Measurements from ENCODE around the gene NGDN. TPM values are rescaled to one million over a fixed set of nuclear protein-coding genes. Genes with fewer than 3 reads are reported as not detected.

Gene NGDN
- total and polyA plus RNA-seq, 2 donors (not counting 3 experiments of a cell fraction or from before 2014, with no cell fraction given), result 25.6 to 36.5 TPM

DNA sequence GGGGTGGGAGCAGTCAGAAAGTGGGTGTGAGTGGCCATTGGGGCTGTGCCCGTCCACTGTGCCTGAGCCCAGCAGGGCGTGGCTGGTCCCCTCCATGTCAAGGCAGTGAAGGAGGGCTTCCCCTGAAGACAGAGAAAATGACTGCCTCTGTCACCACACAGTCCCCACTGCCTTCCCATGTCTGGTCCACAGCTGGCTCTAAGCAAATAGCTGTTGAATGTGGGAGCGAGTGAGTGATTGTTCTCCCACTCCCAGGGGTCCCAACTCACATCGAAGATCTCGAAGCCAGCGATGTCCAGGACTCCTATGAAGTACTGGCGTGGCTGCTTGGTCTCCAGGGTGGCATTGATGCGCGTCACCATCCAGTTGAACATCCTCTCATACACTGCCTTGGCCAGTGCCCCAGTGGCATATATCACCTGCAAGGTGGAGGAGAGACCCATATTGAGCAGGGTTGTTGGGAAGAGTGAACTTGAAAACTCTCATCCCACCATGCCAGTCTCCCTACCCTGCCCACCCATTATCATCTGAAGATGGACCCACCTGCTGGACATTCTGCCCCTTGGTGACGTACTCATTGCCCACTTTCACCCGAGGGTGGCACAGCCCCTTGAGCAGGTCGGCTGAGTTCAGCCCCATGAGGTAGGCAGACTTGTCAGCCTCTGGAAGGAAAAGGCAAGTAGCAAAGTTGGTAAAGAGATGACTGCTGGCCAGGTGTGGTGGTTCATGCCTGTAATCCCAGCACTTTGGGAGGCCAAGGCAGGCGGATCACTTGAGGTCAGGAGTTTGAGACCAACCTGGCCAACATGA lies 40.6 kb upstream of the NGDN start:
- DNase-seq (ENCODE audit: low read depth, low spot score), result no peak
- dilution Hi-C loops (cut with MboI; ENCODE audit: extremely low pct_ligation_motif_present, low sequenced_read_pairs), result no loop called here
- ChIA-PET POLR2A (no interaction called here), CTCF (no interaction called here)
- Histone ChIP-seq H3K27ac (ENCODE audit: insufficient read depth, low read depth, low read length) (no peak overlapping the region), H3K9me1 (replicated peaks; ENCODE audit: control insufficient read depth, extremely low read depth, insufficient read depth, low read length) (no peaks in the 10 kb centered on the region), H2AFZ (ENCODE audit: low read depth, low read length) (no peak overlapping the region), H3K27me3 (ENCODE audit: control insufficient read depth in 2 of 2, insufficient read depth in 2 of 2, low read length in 2 of 2) (no peaks in the 10 kb centered on the region), H3K9me3 (replicated peaks; ENCODE audit: control insufficient read depth, insufficient read depth, low read length) (no peaks in the 10 kb centered on the region), H4K20me1 (replicated peaks; ENCODE audit: control insufficient read depth, extremely low read depth, insufficient read depth, low read length) (no peaks in the 10 kb centered on the region), H3K79me2 (ENCODE audit: control insufficient read depth, insufficient read depth, low read length) (no peaks in the 10 kb centered on the region), H3K36me3 (ENCODE audit: control insufficient read depth in 2 of 2, extremely low read depth in 1 of 2, insufficient read depth in 2 of 2, low read length in 2 of 2) (no peaks in the 10 kb centered on the region), H3K9ac (replicated peaks; ENCODE audit: extremely low read depth, insufficient read depth, low read length) (no peak overlapping the region), H3K4me1 (ENCODE audit: control insufficient read depth, extremely low read depth, insufficient read depth, low read length) (no peaks in the 10 kb centered on the region), H3K4me3 (replicated peaks in 1 of 3; ENCODE audit: insufficient read depth in 1 of 3, low read depth in 1 of 3, low read length in 3 of 3) (no peak overlapping the region), H3K4me2 (ENCODE audit: insufficient read depth, low read length) (no peak overlapping the region)
- BruUV-seq (replicated peaks), result no TSS peak
- no peak for FAIRE-seq
- intact Hi-C loops (cut with micrococcal nuclease), result no loop called here
- TF ChIP-seq MYC (IDR thresholded peaks at IDR 0.05; ENCODE audit: low read depth, low read length) (no peak), POLR2A (IDR thresholded peaks at IDR 0.05; ENCODE audit: low read depth, low read length) (no peak), GATA2 (IDR thresholded peaks at IDR 0.05; ENCODE audit: insufficient read depth, insufficient read length, low read depth, low read length) (no peak), POLR2AphosphoS5 (IDR thresholded peaks at IDR 0.05; ENCODE audit: insufficient read depth, low read depth, low read length) (no peak), JUN (IDR thresholded peaks at IDR 0.05; ENCODE audit: borderline replicate concordance, insufficient read depth, insufficient read length, low read depth) (no peak), EZH2 (IDR thresholded peaks at IDR 0.05; ENCODE audit: borderline replicate concordance, low read depth, low read length, severe bottlenecking) (no peak), FOS (IDR thresholded peaks at IDR 0.05; ENCODE audit: borderline replicate concordance, insufficient read depth, low read length) (no peak)
- TF ChIP-seq, protein P1, sequence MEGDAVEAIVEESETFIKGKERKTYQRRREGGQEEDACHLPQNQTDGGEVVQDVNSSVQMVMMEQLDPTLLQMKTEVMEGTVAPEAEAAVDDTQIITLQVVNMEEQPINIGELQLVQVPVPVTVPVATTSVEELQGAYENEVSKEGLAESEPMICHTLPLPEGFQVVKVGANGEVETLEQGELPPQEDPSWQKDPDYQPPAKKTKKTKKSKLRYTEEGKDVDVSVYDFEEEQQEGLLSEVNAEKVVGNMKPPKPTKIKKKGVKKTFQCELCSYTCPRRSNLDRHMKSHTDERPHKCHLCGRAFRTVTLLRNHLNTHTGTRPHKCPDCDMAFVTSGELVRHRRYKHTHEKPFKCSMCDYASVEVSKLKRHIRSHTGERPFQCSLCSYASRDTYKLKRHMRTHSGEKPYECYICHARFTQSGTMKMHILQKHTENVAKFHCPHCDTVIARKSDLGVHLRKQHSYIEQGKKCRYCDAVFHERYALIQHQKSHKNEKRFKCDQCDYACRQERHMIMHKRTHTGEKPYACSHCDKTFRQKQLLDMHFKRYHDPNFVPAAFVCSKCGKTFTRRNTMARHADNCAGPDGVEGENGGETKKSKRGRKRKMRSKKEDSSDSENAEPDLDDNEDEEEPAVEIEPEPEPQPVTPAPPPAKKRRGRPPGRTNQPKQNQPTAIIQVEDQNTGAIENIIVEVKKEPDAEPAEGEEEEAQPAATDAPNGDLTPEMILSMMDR (IDR thresholded peaks at IDR 0.05; ENCODE audit: extremely low read depth in 1 of 2, insufficient read depth in 1 of 2, low read depth in 1 of 2, low read length in 2 of 2), result no peak
- TF ChIP-seq, protein P2, sequence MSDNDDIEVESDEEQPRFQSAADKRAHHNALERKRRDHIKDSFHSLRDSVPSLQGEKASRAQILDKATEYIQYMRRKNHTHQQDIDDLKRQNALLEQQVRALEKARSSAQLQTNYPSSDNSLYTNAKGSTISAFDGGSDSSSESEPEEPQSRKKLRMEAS (IDR thresholded peaks at IDR 0.05; ENCODE audit: insufficient read depth, insufficient read length), result no peak
